ENCODE results near the gene FUT9. TPM values are rescaled to one million over a fixed set of nuclear protein-coding genes. Genes with fewer than 3 reads are reported as not detected.
"Not testable (repeated sequence)": the region's sequence is repeated elsewhere in the genome, so short reads cannot be mapped to it uniquely, and the experiment has no call there.

The FUT9 gene
- total RNA-seq, 2 donors from 2014 or later = 0.11 to 1.2 TPM

DNA sequence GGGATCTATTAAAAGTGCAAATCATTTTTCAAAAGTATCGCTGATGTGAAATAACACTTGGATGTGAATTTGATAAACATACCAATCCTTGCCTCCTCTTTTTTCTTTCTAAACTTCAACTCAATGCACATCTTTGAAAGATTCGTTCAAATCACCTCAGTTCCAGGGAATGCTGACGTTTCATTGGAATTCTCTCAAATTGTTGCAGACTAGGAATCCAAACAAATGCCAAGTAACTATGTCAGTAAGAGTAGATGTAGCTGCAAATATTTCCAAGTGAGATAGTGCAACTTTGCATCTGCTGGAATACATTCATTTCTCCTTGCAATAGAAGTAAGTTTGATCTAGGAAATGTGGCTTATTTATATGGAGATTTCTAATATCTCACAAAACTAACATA is 220.7 kb downstream of the FUT9 start:
- Histone ChIP-seq H3K36me3 (no peaks in the 10 kb centered on the region), H3K9me3 (no peaks in the 10 kb centered on the region), H3K27me3 (replicated peaks; ENCODE audit: insufficient read depth) (no peaks in the 10 kb centered on the region), H3K4me3 (no peak overlapping the region), H3K4me1 (replicated peaks) (no peaks in the 10 kb centered on the region), H3K27ac (no peak overlapping the region)
- no peak for DNase-seq (ENCODE audit: low spot score)
- TF ChIP-seq POLR2AphosphoS5 (IDR thresholded peaks at IDR 0.05) = no peak
- TF ChIP-seq, protein P1, sequence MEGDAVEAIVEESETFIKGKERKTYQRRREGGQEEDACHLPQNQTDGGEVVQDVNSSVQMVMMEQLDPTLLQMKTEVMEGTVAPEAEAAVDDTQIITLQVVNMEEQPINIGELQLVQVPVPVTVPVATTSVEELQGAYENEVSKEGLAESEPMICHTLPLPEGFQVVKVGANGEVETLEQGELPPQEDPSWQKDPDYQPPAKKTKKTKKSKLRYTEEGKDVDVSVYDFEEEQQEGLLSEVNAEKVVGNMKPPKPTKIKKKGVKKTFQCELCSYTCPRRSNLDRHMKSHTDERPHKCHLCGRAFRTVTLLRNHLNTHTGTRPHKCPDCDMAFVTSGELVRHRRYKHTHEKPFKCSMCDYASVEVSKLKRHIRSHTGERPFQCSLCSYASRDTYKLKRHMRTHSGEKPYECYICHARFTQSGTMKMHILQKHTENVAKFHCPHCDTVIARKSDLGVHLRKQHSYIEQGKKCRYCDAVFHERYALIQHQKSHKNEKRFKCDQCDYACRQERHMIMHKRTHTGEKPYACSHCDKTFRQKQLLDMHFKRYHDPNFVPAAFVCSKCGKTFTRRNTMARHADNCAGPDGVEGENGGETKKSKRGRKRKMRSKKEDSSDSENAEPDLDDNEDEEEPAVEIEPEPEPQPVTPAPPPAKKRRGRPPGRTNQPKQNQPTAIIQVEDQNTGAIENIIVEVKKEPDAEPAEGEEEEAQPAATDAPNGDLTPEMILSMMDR (IDR thresholded peaks at IDR 0.05) = no peak
- no peak for TF ChIP-seq POLR2A (IDR thresholded peaks at IDR 0.05)
- 56% methylated on average over 3 of the region's 3 CpGs for WGBS
- intact Hi-C loops (cut with DNase I) = no loop called here

DNA sequence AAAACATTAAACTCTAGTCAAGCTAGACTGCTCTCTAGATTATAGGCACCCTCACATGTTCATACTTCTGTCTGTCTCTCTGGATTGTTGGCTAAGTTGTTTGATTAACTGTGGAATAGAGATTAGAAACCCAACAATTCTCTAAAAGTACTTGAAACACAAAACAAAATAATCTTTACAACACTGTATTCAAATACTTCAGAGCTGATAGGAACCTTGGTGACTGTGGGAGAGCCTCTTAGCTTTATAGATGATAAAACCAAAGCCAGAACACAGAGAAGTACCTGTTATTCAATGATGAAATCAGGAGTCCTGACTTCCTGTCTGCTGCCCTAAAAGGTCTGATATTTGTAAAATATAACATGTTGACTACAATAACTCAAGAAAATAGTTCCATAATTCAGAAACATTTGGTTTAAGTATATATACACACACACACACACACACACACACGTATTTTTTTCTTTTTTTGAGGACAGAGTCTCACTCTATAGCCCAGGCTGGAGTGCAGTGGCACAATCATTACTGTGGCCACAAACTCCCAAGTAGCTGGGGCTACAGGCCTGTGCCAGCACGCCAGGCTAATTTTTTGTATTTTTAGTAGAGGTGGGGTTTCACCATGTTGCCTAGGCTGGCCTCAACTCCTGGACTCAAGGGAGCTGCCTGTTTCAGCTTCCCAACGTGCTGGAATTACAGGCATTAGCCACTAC is 222.0 kb downstream of the FUT9 start:
- H3K4me1 ChIP-seq (replicated peaks) = no peaks in the 10 kb centered on the region
- no peaks in the 10 kb centered on the region for H3K27me3 ChIP-seq (replicated peaks; ENCODE audit: insufficient read depth)
- intact Hi-C loops (cut with DNase I) = no loop called here
- DNase-seq (ENCODE audit: low spot score) = no peak
- WGBS = 61% methylated on average over 3 of the region's 3 CpGs
- no peaks in the 10 kb centered on the region for H3K9me3 ChIP-seq
- H3K27ac ChIP-seq = no peak overlapping the region
- H3K36me3 ChIP-seq = no peaks in the 10 kb centered on the region
- no peak for TF ChIP-seq POLR2A (IDR thresholded peaks at IDR 0.05)
- TF ChIP-seq, protein P1 (IDR thresholded peaks at IDR 0.05) = no peak
- no peak overlapping the region for H3K4me3 ChIP-seq

GRCh38 chr6:96246563-96246962 is 230.8 kb downstream of the FUT9 start:
- Histone ChIP-seq H3K36me3 (no peaks in the 10 kb centered on the region), H3K27ac (no peak overlapping the region), H3K4me3 (no peak overlapping the region), H3K27me3 (replicated peaks; ENCODE audit: insufficient read depth) (no peaks in the 10 kb centered on the region), H3K4me1 (replicated peaks) (no peaks in the 10 kb centered on the region), H3K9me3 (no peaks in the 10 kb centered on the region)
- DNase-seq (ENCODE audit: low spot score) = no peak
- TF ChIP-seq, protein P1 (IDR thresholded peaks at IDR 0.05) = no peak
- TF ChIP-seq POLR2AphosphoS5 (IDR thresholded peaks at IDR 0.05) (no peak), POLR2A (IDR thresholded peaks at IDR 0.05) (no peak)
- 57% methylated on average over 2 of the region's 2 CpGs for WGBS
- intact Hi-C loops (cut with DNase I) = no loop called here

DNA sequence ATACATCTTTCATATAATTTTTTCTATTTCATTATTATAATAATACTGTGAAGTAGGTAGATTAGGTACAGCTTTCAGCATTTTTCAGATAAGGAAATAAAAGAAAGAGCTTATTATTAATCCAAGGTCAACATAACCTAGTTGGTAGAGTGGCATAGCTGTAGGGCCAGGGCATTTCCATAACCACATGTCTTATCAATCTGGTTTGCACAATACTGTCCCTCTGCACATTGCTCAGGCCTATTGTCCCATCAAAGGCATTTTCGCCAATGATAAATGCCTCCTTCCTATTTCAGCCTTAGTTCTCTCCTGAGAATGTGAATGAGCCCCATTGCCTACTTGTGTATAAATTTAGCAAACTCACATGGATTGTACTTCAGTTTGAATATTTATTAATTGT is 234.0 kb downstream of the FUT9 start:
- intact Hi-C loops (cut with DNase I) = no loop called here
- WGBS = 93% methylated on average over 1 of the region's 1 CpG
- no peak for DNase-seq (ENCODE audit: low spot score)
- Histone ChIP-seq H3K4me3 (no peak overlapping the region), H3K27me3 (replicated peaks; ENCODE audit: insufficient read depth) (no peaks in the 10 kb centered on the region), H3K4me1 (replicated peaks) (no peaks in the 10 kb centered on the region), H3K36me3 (no peaks in the 10 kb centered on the region), H3K9me3 (no peaks in the 10 kb centered on the region), H3K27ac (no peak overlapping the region)
- TF ChIP-seq POLR2AphosphoS5 (IDR thresholded peaks at IDR 0.05) = no peak
- no peak for TF ChIP-seq POLR2A (IDR thresholded peaks at IDR 0.05)
- TF ChIP-seq, protein P1 (IDR thresholded peaks at IDR 0.05) = no peak

DNA sequence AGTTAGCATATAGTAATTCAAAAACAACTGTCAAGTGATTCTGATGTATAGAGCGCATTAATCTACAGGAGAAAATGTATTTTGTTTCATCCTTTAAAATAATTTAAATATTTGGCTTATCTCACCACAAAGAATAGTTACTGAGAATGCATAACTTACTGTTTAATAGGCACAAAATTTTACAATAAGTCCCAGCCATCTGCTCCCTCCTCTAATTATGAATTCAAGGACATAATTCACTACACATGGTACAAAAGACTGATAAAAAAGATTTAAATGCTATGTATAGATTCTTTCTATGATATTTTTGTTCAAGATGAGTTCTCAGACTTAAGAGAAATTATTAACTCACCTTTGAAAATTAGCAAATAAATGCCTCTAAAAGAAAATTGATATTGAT is 242.0 kb downstream of the FUT9 start:
- Histone ChIP-seq H3K4me3 (no peak overlapping the region), H3K27me3 (replicated peaks; ENCODE audit: insufficient read depth) (no peaks in the 10 kb centered on the region), H3K36me3 (no peaks in the 10 kb centered on the region), H3K27ac (no peak overlapping the region), H3K9me3 (no peaks in the 10 kb centered on the region), H3K4me1 (replicated peaks) (no peaks in the 10 kb centered on the region)
- DNase-seq (ENCODE audit: low spot score) = no peak
- intact Hi-C loops (cut with DNase I) = no loop called here
- 89% methylated on average over 1 of the region's 1 CpG for WGBS
- TF ChIP-seq POLR2AphosphoS5 (IDR thresholded peaks at IDR 0.05) (no peak), POLR2A (IDR thresholded peaks at IDR 0.05) (no peak)
- TF ChIP-seq, protein P1 (IDR thresholded peaks at IDR 0.05) = no peak

- H3K4me3 ChIP-seq; DNase-seq (ENCODE audit: low spot score); H3K27ac ChIP-seq; H3K27me3 ChIP-seq (replicated peaks; ENCODE audit: insufficient read depth); H3K4me1 ChIP-seq (replicated peaks); intact Hi-C loops (cut with DNase I); H3K9me3 ChIP-seq; H3K36me3 ChIP-seq: not testable (repeated sequence)
- 96% methylated on average over 33 of the region's 37 CpGs for WGBS
Measured at GRCh38 chr6:96260787-96261430, 245.1 kb downstream of the FUT9 start.

Data from prostate gland (tissue), 2 donors.